DOHH2 (cell line): ENCODE data around the gene HOXC6.

Experiments used
- EZH2phosphoT487 ChIP-seq: fragments of 200-600 bp; sonication (generic); IDR thresholded peaks from 2 replicates; pipeline ENCODE4 v1.6.1; 2017; ENCODE audit warnings: borderline replicate concordance, mild to moderate bottlenecking, antibody characterized with exemption, low read length, moderate library complexity, mixed read lengths
- TF ChIP-seq, protein P1 (sequence below): fragments of 200-600 bp; sonication (generic); IDR thresholded peaks from one replicate; pipeline ENCODE4 v1.5.1; 2014; ENCODE audit warnings: antibody characterized with exemption, mild to moderate bottlenecking, low read depth, low read length; ENCODE audit not compliant: poor library complexity, severe bottlenecking

DNA sequence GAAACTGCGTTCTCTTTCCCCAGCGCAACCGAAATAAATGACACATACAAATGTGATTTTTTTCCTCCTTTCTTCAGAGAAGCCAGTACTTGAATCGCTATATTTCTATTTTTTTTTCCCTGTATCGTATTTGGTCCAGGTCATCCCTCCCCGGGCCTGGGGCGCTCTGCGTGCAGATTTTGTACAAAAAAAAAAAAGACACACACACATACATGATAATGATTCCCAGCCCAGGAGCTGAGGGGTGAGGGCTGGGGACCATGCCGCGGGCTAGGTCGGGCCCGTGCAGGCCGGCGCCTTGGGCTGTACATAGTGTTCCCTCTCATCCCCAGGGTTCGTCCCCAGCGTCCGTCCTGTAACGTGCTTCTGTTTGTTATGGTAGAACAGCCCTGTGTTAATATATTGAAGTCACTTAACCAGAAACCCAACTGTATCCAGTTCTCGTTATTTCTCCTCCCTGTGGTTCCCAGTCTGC lies 25.3 kb upstream of the HOXC6 start:
- TF ChIP-seq, protein P1, sequence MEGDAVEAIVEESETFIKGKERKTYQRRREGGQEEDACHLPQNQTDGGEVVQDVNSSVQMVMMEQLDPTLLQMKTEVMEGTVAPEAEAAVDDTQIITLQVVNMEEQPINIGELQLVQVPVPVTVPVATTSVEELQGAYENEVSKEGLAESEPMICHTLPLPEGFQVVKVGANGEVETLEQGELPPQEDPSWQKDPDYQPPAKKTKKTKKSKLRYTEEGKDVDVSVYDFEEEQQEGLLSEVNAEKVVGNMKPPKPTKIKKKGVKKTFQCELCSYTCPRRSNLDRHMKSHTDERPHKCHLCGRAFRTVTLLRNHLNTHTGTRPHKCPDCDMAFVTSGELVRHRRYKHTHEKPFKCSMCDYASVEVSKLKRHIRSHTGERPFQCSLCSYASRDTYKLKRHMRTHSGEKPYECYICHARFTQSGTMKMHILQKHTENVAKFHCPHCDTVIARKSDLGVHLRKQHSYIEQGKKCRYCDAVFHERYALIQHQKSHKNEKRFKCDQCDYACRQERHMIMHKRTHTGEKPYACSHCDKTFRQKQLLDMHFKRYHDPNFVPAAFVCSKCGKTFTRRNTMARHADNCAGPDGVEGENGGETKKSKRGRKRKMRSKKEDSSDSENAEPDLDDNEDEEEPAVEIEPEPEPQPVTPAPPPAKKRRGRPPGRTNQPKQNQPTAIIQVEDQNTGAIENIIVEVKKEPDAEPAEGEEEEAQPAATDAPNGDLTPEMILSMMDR = no peak
- no peak for TF ChIP-seq EZH2phosphoT487
